ENCODE data around the gene DIS3. TPM values are rescaled to one million over a fixed set of nuclear protein-coding genes. Genes with fewer than 3 reads are reported as not detected.
"Not testable (repeated sequence)": the region's sequence is repeated elsewhere in the genome, so short reads cannot be mapped to it uniquely, and the experiment has no call there.

The DIS3 gene
- total RNA-seq, 1 experiment from 2014 or later: 21.8 TPM

- H3K27ac ChIP-seq (ENCODE audit: low read length): no peak overlapping the region
- in situ Hi-C loops (cut with HindIII; ENCODE audit: low pct_unique_long_range_greater_than_20kb, low sequenced_read_pairs): no loop called here
- no peaks in the 10 kb centered on the region; the same call in 1 of the 2 replicates for H3K36me3 ChIP-seq (ENCODE audit: control insufficient read depth, insufficient read depth, low read length)
These were observed 27.3 kb upstream of the DIS3 start for GRCh38 chr13:72808917-72809500.

DNA sequence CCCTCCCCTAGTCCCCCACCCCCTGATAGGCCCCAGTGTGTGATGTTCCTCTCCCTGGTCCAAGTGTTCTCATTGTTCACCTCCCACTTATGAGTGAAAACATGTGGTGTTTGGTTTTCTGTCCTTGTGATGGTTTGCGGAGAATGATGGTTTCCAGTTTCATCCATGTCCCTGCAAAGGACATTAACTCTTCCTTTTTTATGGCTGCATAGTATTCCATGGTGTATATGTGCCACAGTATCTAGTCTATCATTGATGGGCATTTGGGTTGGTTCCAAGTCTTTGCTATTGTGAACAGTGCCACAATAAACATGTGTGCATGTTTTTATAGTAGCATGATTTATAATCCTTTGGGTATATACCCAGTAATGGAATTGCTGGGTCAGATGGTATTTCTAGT is 24.8 kb upstream of the DIS3 start:
- POLR2A ChIA-PET; in situ Hi-C loops (cut with HindIII; ENCODE audit: low pct_unique_long_range_greater_than_20kb, low sequenced_read_pairs); H3K27me3 ChIP-seq (ENCODE audit: control insufficient read depth, insufficient read depth, low read length): not testable (repeated sequence)

More at GRCh38 chr13:72808917-72809500, 27.3 kb upstream of the DIS3 start:
- DNase-seq (ENCODE audit: low read depth, low spot score): no peak
- Histone ChIP-seq H3K4me1 (ENCODE audit: control insufficient read depth, insufficient read depth, low read length) (no peaks in the 10 kb centered on the region), H3K4me3 (ENCODE audit: low read depth in 2 of 2, low read length in 2 of 2) (no peak overlapping the region), H3K27me3 (ENCODE audit: control insufficient read depth, insufficient read depth, low read length) (no peaks in the 10 kb centered on the region), H3K9me3 (ENCODE audit: control insufficient read depth, insufficient read depth, low read depth, low read length) (no peaks in the 10 kb centered on the region)
- TF ChIP-seq POLR2AphosphoS5 (IDR thresholded peaks at IDR 0.05; ENCODE audit: low read depth, low read length): no peak
- TF ChIP-seq, protein P1, sequence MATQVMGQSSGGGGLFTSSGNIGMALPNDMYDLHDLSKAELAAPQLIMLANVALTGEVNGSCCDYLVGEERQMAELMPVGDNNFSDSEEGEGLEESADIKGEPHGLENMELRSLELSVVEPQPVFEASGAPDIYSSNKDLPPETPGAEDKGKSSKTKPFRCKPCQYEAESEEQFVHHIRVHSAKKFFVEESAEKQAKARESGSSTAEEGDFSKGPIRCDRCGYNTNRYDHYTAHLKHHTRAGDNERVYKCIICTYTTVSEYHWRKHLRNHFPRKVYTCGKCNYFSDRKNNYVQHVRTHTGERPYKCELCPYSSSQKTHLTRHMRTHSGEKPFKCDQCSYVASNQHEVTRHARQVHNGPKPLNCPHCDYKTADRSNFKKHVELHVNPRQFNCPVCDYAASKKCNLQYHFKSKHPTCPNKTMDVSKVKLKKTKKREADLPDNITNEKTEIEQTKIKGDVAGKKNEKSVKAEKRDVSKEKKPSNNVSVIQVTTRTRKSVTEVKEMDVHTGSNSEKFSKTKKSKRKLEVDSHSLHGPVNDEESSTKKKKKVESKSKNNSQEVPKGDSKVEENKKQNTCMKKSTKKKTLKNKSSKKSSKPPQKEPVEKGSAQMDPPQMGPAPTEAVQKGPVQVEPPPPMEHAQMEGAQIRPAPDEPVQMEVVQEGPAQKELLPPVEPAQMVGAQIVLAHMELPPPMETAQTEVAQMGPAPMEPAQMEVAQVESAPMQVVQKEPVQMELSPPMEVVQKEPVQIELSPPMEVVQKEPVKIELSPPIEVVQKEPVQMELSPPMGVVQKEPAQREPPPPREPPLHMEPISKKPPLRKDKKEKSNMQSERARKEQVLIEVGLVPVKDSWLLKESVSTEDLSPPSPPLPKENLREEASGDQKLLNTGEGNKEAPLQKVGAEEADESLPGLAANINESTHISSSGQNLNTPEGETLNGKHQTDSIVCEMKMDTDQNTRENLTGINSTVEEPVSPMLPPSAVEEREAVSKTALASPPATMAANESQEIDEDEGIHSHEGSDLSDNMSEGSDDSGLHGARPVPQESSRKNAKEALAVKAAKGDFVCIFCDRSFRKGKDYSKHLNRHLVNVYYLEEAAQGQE (IDR thresholded peaks at IDR 0.05; ENCODE audit: insufficient read depth in 1 of 2, low read depth in 2 of 2, low read length in 1 of 2): no peak
- TF ChIP-seq, protein P2, sequence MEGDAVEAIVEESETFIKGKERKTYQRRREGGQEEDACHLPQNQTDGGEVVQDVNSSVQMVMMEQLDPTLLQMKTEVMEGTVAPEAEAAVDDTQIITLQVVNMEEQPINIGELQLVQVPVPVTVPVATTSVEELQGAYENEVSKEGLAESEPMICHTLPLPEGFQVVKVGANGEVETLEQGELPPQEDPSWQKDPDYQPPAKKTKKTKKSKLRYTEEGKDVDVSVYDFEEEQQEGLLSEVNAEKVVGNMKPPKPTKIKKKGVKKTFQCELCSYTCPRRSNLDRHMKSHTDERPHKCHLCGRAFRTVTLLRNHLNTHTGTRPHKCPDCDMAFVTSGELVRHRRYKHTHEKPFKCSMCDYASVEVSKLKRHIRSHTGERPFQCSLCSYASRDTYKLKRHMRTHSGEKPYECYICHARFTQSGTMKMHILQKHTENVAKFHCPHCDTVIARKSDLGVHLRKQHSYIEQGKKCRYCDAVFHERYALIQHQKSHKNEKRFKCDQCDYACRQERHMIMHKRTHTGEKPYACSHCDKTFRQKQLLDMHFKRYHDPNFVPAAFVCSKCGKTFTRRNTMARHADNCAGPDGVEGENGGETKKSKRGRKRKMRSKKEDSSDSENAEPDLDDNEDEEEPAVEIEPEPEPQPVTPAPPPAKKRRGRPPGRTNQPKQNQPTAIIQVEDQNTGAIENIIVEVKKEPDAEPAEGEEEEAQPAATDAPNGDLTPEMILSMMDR (IDR thresholded peaks at IDR 0.05): peak; percentile 49; the same call in 1 of the 2 replicates
- TF ChIP-seq SIN3A (IDR thresholded peaks at IDR 0.05; ENCODE audit: borderline replicate concordance, insufficient read depth, low read depth, low read length): no peak
- ATAC-seq: no peak
- ChIA-PET POLR2A (no interaction called here), CTCF (no interaction called here)
- intact Hi-C loops (cut with micrococcal nuclease; ENCODE audit: unreplicated experiment): loop anchor here (5.0 kb wide), 1 partner anchor 898 kb away; no protein-coding TSS in a partner anchor
- BruUV-seq (replicated peaks): no TSS peak

DNA sequence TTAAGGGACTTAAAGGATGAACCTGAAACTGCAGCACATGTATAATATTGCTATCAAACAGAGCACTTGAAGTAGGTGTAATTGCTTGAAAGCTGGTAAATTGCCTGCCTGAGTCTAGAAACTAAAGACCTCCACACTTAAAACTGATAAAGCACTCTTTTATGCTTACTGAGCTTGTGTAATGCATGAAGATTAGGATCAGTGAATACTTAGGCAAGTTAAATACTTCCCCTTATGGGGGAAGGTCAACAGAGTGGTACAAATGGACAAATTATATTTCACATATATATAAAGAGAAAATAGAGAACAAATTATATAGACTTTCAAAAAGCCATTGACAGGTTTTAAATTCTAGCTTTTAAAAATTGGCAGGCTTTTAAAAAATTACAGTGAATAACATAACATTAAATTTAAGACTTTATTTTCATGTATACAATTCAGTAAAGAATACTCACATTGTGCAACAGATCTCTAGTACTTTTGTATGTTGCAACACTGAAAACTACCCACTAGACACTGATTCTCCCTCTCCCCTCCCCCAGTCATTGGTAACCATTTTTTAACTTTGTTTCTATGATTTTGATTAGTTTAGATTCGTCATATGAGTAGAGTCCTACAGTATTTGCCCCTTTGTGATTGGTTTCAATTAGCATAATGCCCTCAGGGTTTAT is 24.1 kb upstream of the DIS3 start:
- POLR2A ChIA-PET: no interaction called here
- H3K4me1 ChIP-seq (ENCODE audit: control insufficient read depth, insufficient read depth, low read length): no peaks in the 10 kb centered on the region
- DNase-seq (ENCODE audit: low read depth, low spot score): no peak
- H3K27ac ChIP-seq (ENCODE audit: low read length): no peak overlapping the region
- TF ChIP-seq, protein P2 (IDR thresholded peaks at IDR 0.05): no peak
- TF ChIP-seq SIN3A (IDR thresholded peaks at IDR 0.05; ENCODE audit: borderline replicate concordance, insufficient read depth, low read depth, low read length) (no peak), TCF7L2 (IDR thresholded peaks at IDR 0.05; ENCODE audit: low read depth, low read length) (no peak), POLR2AphosphoS5 (IDR thresholded peaks at IDR 0.05; ENCODE audit: low read depth, low read length) (no peak)
- TF ChIP-seq, protein P1 (IDR thresholded peaks at IDR 0.05; ENCODE audit: insufficient read depth in 1 of 2, low read depth in 2 of 2, low read length in 1 of 2): no peak
- intact Hi-C loops (cut with micrococcal nuclease; ENCODE audit: unreplicated experiment): loop anchor here (5.0 kb wide), 1 partner anchor 901 kb away; no protein-coding TSS in a partner anchor
- in situ Hi-C loops (cut with HindIII; ENCODE audit: low pct_unique_long_range_greater_than_20kb, low sequenced_read_pairs): no loop called here
- no peak for ATAC-seq
- no peaks in the 10 kb centered on the region; the same call in 1 of the 2 replicates for H3K36me3 ChIP-seq (ENCODE audit: control insufficient read depth, insufficient read depth, low read length)
- CTCF ChIA-PET: no interaction called here
- H3K4me3 ChIP-seq (ENCODE audit: low read depth in 2 of 2, low read length in 2 of 2): no peak overlapping the region
- H3K27me3 ChIP-seq (ENCODE audit: control insufficient read depth, insufficient read depth, low read length): no peaks in the 10 kb centered on the region
- no peaks in the 10 kb centered on the region for H3K9me3 ChIP-seq (ENCODE audit: control insufficient read depth, insufficient read depth, low read depth, low read length)
- no TSS peak for BruUV-seq (replicated peaks)

More for the DNA sequence above, 24.8 kb upstream of the DIS3 start:
- H3K27ac ChIP-seq (ENCODE audit: low read length); H3K9me3 ChIP-seq (ENCODE audit: control insufficient read depth, insufficient read depth, low read depth, low read length); H3K36me3 ChIP-seq (ENCODE audit: control insufficient read depth, insufficient read depth, low read length); CTCF ChIA-PET; H3K4me1 ChIP-seq (ENCODE audit: control insufficient read depth, insufficient read depth, low read length); ATAC-seq; H3K4me3 ChIP-seq (ENCODE audit: low read depth in 2 of 2, low read length in 2 of 2); BruUV-seq (replicated peaks); DNase-seq (ENCODE audit: low read depth, low spot score): not testable (repeated sequence)
- intact Hi-C loops (cut with micrococcal nuclease; ENCODE audit: unreplicated experiment): loop anchor here (5.0 kb wide), 1 partner anchor 901 kb away; no protein-coding TSS in a partner anchor
